Measurements from ENCODE around the gene CLCF1. TPM values are rescaled to one million over a fixed set of nuclear protein-coding genes. Genes with fewer than 3 reads are reported as not detected.

CLCF1 gene
- total and polyA plus RNA-seq, 2 of the 13 experiments (the other 11 are each of a cell fraction or from before 2014, with no cell fraction given) = 0.49 to 0.78 TPM

DNA sequence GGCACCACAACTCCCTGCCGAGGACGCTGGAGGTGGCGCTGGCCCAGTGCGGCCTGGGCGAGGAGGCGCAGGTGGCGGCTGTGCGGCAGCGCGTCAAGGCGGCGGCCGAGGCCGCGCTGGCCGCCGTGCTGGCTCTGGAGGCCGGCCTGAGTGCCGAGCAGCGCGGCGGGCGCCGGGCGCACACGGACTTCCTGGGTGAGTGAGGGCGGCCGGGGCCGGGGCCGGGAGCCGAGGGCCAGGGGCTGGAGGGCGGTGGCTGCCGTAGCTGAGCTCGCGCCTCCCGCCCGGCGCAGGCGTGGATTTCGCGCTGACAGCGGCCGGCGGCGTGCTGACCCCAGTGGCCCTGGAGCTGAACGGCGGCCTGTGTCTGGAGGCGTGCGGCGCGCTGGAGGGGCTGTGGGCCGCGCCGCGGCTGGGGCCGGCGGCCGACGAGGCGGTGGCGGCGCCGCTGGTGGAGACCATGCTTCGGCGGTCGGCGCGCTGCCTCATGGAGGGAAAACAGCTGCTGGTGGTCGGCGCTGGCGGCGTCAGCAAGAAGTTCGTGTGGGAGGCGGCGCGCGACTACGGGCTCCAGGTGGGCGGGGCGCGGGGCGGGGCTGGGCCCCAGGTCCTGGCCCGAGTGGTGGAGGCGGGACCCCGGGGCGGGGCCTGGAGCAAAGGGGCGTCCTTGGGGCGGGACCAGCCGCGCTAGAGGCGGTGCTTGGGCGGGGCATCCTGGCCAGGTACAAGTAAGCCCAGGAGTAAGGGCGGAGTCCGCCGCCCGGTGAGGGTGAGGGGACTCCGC, 47.4 kb upstream of the CLCF1 start (continued):
- TF ChIP-seq, protein P1, sequence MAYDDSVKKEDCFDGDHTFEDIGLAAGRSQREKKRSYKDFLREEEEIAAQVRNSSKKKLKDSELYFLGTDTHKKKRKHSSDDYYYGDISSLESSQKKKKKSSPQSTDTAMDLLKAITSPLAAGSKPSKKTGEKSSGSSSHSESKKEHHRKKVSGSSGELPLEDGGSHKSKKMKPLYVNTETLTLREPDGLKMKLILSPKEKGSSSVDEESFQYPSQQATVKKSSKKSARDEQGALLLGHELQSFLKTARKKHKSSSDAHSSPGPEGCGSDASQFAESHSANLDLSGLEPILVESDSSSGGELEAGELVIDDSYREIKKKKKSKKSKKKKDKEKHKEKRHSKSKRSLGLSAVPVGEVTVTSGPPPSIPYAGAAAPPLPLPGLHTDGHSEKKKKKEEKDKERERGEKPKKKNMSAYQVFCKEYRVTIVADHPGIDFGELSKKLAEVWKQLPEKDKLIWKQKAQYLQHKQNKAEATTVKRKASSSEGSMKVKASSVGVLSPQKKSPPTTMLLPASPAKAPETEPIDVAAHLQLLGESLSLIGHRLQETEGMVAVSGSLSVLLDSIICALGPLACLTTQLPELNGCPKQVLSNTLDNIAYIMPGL (CRISPR knock-in tag; IDR thresholded peaks at IDR 0.05; ENCODE audit: borderline replicate concordance in 1 of 2, low read depth in 1 of 2) = no peak
- no peak for TF ChIP-seq MAFF (IDR thresholded peaks at IDR 0.05; ENCODE audit: low read depth, low read length)
- TF ChIP-seq PHF21A (CRISPR knock-in tag; IDR thresholded peaks at IDR 0.05) = no peak
- TF ChIP-seq, protein P2, sequence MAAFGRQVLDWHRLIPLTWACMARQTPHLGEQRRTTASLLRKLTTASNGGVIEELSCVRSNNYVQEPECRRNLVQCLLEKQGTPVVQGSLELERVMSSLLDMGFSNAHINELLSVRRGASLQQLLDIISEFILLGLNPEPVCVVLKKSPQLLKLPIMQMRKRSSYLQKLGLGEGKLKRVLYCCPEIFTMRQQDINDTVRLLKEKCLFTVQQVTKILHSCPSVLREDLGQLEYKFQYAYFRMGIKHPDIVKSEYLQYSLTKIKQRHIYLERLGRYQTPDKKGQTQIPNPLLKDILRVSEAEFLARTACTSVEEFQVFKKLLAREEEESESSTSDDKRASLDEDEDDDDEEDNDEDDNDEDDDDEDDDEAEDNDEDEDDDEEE (CRISPR knock-in tag; IDR thresholded peaks at IDR 0.05) = no peak
- TF ChIP-seq, protein P3, sequence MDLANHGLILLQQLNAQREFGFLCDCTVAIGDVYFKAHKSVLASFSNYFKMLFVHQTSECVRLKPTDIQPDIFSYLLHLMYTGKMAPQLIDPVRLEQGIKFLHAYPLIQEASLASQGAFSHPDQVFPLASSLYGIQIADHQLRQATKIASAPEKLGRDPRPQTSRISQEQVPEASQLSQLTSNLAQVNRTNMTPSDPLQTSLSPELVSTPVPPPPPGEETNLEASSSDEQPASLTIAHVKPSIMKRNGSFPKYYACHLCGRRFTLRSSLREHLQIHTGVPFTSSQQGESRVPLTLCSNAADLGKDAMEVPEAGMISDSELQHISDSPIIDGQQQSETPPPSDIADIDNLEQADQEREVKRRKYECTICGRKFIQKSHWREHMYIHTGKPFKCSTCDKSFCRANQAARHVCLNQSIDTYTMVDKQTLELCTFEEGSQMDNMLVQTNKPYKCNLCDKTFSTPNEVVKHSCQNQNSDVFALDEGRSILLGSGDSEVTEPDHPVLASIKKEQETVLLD (CRISPR knock-in tag; IDR thresholded peaks at IDR 0.05; ENCODE audit: low read depth) = peak; percentile 71; the same call in 1 of the 2 replicates
- TF ChIP-seq ZNF563 (CRISPR knock-in tag; IDR thresholded peaks at IDR 0.05) = peak; percentile 55
- peak; percentile 81 for TF ChIP-seq SALL2 (CRISPR knock-in tag; IDR thresholded peaks at IDR 0.05)
- peak; percentile 66; the same call in 1 of the 2 replicates for TF ChIP-seq ZNF329 (CRISPR knock-in tag; IDR thresholded peaks at IDR 0.05; ENCODE audit: low read depth)
- TF ChIP-seq, protein P4, sequence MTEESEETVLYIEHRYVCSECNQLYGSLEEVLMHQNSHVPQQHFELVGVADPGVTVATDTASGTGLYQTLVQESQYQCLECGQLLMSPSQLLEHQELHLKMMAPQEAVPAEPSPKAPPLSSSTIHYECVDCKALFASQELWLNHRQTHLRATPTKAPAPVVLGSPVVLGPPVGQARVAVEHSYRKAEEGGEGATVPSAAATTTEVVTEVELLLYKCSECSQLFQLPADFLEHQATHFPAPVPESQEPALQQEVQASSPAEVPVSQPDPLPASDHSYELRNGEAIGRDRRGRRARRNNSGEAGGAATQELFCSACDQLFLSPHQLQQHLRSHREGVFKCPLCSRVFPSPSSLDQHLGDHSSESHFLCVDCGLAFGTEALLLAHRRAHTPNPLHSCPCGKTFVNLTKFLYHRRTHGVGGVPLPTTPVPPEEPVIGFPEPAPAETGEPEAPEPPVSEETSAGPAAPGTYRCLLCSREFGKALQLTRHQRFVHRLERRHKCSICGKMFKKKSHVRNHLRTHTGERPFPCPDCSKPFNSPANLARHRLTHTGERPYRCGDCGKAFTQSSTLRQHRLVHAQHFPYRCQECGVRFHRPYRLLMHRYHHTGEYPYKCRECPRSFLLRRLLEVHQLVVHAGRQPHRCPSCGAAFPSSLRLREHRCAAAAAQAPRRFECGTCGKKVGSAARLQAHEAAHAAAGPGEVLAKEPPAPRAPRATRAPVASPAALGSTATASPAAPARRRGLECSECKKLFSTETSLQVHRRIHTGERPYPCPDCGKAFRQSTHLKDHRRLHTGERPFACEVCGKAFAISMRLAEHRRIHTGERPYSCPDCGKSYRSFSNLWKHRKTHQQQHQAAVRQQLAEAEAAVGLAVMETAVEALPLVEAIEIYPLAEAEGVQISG (CRISPR knock-in tag; IDR thresholded peaks at IDR 0.05) = peak; percentile 47
- TF ChIP-seq SALL1 (CRISPR knock-in tag; IDR thresholded peaks at IDR 0.05) = no peak
- TF ChIP-seq, protein P5, sequence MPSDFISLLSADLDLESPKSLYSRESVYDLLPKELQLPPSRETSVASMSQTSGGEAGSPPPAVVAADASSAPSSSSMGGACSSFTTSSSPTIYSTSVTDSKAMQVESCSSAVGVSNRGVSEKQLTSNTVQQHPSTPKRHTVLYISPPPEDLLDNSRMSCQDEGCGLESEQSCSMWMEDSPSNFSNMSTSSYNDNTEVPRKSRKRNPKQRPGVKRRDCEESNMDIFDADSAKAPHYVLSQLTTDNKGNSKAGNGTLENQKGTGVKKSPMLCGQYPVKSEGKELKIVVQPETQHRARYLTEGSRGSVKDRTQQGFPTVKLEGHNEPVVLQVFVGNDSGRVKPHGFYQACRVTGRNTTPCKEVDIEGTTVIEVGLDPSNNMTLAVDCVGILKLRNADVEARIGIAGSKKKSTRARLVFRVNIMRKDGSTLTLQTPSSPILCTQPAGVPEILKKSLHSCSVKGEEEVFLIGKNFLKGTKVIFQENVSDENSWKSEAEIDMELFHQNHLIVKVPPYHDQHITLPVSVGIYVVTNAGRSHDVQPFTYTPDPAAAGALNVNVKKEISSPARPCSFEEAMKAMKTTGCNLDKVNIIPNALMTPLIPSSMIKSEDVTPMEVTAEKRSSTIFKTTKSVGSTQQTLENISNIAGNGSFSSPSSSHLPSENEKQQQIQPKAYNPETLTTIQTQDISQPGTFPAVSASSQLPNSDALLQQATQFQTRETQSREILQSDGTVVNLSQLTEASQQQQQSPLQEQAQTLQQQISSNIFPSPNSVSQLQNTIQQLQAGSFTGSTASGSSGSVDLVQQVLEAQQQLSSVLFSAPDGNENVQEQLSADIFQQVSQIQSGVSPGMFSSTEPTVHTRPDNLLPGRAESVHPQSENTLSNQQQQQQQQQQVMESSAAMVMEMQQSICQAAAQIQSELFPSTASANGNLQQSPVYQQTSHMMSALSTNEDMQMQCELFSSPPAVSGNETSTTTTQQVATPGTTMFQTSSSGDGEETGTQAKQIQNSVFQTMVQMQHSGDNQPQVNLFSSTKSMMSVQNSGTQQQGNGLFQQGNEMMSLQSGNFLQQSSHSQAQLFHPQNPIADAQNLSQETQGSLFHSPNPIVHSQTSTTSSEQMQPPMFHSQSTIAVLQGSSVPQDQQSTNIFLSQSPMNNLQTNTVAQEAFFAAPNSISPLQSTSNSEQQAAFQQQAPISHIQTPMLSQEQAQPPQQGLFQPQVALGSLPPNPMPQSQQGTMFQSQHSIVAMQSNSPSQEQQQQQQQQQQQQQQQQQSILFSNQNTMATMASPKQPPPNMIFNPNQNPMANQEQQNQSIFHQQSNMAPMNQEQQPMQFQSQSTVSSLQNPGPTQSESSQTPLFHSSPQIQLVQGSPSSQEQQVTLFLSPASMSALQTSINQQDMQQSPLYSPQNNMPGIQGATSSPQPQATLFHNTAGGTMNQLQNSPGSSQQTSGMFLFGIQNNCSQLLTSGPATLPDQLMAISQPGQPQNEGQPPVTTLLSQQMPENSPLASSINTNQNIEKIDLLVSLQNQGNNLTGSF (CRISPR knock-in tag; IDR thresholded peaks at IDR 0.05) = 0 out of 2 replicates have a peak, but pooled peaks have one; percentile 11
- TF ChIP-seq, protein P6, sequence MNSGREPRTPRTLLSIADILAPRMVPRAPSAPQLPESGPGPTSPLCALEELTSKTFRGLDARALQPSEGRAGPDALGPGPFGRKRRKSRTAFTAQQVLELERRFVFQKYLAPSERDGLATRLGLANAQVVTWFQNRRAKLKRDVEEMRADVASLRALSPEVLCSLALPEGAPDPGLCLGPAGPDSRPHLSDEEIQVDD (CRISPR knock-in tag; IDR thresholded peaks at IDR 0.05; ENCODE audit: borderline replicate concordance) = 0 out of 2 replicates have a peak, but pooled peaks have one; percentile 62
- TF ChIP-seq ZNF552 (CRISPR knock-in tag; IDR thresholded peaks at IDR 0.05; ENCODE audit: borderline replicate concordance) = no peak
- TF ChIP-seq SRSF1 (optimal IDR thresholded peaks at IDR 0.05; ENCODE audit: low read depth, low read length) = no peak

Data from HepG2 (cell line).